NCI-H2227 (cell line): Measurements from ENCODE around the gene FLT1.

ENCODE experiments used
- DNase-seq: peaks from one replicate; lab custom pipeline; 2025; ENCODE audit not compliant: unreplicated experiment; lab: John Stamatoyannopoulos, UW

FLT1 gene

DNA sequence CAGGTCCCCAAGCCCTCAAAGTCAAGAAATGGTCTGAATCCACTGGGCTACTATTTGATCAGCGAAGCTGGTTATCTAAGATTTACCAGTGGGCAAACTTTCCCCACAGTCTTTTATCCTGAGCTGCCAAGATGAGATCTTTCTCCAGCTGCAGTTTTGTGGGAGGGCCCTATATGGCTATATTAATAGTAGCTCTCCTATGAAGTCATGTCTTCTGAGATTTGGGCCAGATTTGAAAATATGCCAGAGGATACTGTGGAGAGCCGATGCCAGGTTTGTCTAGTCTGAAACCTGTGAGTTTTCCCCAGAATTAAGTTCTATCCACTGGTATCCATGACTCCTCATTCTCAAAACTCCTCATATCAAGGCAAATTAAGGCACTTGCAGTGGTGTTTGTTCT is 173.2 kb downstream of the FLT1 start:
- no peak for DNase-seq

DNA sequence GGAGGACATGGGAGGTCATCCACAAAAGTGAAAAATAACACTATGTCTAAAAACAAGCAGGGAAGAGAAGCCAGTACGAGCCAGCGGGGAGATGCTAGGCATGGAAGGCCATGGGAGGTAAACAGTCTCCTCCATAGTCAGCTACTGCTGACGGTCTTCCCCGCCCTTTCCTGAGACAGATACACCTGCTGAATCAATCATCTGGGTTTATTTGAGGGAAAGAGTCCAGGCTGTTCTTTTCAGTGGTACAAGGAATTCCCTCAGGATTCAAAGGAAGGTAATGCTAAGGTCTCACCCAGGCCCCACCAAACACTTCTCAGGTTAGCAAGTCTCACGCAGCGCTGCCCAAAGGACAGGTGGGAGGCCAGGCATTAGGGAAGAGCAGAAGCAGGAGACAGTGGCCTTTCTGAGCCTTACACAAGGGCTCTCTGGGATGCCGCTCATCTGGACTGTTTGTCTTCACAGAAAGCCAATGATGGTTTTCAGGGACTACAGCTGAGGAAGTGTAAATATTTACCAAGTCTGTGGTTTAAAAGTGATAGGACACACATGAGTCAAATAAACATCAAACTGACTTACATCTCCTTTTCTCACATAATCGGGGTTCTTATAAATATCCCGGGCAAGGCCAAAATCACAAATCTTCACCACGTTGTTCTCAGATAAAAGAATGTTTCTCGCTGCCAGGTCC is 173.9 kb downstream of the FLT1 start:
- no peak for DNase-seq

- no peak for DNase-seq
Measured at GRCh38 chr13:28320209-28320608, 174.7 kb downstream of the FLT1 start.

DNA sequence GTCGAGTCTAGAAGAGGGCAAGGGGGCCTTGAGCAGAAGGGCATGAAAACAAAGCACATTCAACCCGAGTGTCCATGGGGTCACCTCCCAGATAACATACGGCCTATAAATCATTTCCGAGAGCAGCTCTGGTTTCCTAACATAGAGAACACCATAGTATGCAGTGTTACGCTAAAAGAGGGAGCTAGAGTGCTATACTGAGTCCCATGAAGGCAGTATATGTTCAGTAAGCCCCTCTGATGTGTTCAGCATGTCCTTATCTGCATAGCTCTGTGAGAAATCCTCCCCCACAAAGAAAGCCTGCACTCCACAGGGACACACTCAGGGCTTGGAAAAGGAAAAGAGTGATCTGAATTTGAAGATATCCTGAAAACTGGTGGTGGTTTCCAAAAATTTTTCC is 175.4 kb downstream of the FLT1 start:
- DNase-seq, result no peak

- no peak for DNase-seq
Measured at GRCh38 chr13:28318496-28318895, 176.4 kb downstream of the FLT1 start.

DNA sequence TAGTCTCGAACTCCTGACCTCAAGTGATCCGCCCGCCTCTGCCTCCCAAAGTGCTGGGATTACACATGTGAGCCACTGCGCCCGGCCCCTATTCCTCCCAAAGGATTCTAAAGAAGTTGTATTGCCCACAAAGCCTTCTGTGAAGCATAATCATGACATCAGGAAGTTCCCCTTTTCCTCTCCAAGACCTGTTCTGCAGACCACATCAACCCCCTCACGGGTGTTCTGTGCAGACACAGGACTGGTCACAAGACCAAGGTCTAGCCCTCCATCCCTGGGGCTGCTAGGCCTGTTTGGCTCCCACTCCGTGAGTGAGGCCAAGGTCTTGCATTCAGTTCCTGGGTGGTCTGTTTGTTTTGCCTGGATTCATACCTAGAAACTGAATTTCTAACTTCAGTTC is 178.1 kb downstream of the FLT1 start:
- DNase-seq, result no peak

DNA sequence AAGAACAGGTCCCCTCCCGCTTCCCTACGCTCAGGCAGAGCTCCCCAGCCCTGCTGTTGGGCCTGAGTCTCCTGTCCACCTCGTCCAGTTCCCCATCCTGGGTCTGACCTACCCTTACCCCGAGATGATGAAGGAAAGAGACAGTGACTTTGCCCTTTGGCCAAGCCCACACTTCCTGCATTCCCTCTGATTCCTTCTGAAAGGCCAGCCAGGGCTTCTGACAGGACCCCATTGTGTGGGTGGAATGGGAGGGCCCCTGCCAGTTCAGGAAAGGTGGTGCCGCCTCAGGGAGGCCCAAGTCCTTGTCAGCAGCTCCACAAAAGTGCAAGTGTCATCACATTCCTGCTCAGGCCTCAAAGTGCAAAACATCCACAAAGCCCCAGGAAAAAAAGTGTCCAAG is 178.8 kb downstream of the FLT1 start:
- no peak for DNase-seq

DNA sequence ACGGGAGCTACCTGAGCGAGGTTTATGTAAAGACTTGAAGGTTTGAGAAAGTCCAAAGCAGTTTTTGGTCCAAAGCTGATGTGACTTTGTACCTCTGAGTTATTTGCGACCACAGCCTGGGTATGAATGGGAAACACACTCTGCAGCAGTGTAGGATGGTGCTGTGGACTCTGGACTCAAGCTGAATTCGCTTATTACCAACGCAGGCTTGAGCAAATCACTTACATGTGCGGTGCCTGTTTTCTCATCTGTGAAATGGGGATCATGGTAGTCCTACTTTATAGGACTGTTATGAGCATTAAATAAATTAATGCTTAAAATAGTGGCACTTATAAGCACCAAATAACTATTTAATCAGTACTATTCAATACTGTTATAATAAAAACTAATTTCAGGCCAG is 180.0 kb downstream of the FLT1 start:
- no peak for DNase-seq

GRCh38 chr13:28313579-28313978 is 181.3 kb downstream of the FLT1 start:
- DNase-seq, result no peak

DNA sequence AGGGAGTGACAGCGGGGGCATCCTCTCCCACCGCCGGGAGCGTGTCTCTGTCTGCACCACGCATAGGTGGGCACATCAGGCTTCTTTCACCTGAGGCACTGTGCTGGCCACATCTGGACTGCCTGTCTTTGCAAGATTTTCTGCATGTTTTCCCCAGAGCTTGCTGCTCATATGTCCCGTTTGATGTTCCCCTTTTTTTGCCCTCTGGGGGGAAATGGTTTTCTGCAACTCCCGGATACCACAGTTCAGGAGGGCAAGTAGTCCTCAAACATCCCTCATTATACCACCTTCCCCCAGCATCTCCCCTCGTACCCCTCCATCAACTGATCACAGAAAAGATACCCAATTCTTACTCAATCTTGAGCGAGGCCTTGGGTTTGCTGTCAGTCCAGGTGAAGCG is 188.6 kb downstream of the FLT1 start:
- no peak for DNase-seq

GRCh38 chr13:28301839-28302238 is 193.1 kb downstream of the FLT1 start:
- no peak for DNase-seq

GRCh38 chr13:28299916-28300315 is 195.0 kb downstream of the FLT1 start:
- DNase-seq, result no peak

DNA sequence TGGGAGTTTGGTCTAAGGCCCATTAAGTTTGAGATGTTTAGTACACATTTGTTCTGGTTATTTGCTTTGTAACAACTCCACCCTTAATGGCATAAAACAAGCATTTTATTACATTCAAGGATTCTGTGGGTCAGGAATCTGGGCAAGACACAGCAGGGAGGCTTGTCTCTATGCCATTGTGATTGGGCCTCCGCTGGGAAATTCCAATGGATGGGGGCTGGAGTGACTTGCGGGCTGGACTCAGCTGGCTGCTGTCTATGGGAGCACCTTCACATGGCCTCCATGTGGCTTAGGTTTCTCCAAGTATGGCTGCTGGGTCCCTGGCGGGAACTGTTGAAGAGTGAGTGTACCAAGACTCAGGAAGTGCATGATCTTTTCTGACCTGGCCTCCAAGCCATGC is 197.6 kb downstream of the FLT1 start:
- DNase-seq, result no peak

DNA sequence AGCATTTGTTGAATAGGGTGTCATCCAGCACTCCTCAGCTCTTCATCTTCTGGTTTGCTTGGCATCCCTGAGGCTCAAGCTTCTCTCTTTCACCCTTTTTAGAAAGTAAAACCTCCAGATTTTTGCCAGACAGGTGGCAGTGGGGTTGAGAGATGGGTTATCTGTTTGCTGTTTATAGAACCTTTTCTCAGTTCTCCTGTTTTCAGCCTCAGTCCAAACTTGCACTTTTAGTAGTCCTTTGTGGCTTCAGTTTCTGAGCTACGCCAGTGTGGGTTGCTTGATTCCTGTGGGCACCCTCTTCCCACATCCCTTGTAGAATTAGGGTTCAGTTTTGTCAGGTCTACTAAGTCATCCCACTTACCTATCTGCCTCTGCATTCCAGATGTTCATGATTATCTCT is 208.7 kb downstream of the FLT1 start:
- no peak for DNase-seq

DNA sequence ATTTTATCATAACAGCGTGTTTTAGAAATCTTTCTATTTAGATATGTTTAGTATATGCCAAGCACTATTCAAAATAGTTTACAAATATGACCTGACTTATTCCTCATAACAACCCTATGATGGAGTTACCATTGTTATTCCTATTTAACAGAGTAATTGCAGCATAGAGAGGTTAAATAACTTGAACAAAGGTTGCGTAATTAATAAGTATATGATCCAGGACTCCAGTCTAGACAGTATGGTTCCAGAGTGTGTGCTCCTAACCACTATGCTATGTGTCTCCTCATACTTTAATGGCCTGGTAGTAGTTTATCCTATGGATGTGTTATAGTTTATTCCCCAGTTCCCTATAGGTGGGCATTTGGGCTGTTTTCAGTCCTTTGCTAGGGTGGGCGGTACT is 211.3 kb downstream of the FLT1 start:
- no peak for DNase-seq

GRCh38 chr13:28282451-28282850 is 212.5 kb downstream of the FLT1 start:
- DNase-seq, result no peak

DNA sequence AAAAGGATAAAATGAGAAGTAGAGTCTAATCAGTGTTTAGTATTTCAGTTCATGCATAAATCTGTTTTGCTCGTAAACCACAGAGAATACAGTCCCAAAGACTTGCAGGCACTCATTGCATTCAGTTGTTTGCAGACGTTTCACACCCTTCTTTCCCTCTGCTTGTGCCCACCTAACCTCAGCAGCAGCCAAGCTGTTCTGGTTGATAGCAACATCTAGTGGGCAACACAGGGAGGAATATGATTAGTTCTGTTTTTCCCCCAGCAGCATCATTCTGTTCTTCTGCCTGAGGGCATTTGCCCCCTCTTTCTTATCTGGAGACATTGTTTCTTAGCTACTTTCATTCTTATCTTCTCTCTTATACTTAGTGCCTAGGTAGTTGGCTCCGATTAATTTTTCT is 221.0 kb downstream of the FLT1 start:
- no peak for DNase-seq

GRCh38 chr13:28271056-28271840 is 223.7 kb downstream of the FLT1 start:
- DNase-seq, result no peak

DNA sequence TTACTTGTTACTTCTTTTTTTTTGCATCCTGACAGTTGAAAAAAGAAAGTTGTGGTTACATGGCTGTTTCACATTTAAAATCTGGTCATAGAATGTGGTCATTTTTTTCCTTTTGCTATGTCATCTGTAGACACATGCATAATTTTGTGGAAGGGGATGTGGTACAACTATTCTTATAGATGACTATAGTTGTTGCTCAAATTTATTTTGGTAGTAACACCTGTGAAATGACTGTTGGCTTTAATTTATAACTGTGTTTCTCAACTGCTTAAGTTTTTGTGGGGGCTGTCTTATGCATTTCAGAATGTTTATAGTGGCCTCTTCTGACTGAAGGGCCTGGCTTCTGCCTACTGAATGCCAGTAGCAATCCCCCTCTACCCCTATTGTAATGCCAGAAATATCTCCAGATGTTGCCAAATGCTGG is 226.1 kb downstream of the FLT1 start:
- no peak for DNase-seq

- DNase-seq, result no peak
Measured at GRCh38 chr13:28267497-28267896, 227.4 kb downstream of the FLT1 start.

- no peak for DNase-seq
Measured at GRCh38 chr13:28258417-28258816, 236.5 kb downstream of the FLT1 start.

DNA sequence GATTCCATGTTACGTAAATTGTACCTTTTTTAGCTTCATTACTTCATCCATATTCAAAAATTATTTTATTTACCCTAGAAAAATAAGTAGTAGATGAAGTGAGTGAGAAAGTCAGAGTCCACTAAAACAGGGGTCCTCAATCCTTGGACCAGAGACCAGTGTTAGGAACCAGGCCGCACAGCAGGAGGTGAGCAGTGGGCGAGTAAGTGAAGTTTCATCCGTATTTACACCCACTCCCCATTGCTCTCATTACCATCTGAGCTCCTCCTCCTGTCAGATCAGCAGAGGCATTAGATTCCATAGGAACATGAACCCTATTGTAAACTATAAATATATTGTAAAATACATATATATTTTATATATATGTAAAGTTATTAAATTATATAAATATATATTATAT is 237.6 kb downstream of the FLT1 start:
- DNase-seq, result no peak

DNA sequence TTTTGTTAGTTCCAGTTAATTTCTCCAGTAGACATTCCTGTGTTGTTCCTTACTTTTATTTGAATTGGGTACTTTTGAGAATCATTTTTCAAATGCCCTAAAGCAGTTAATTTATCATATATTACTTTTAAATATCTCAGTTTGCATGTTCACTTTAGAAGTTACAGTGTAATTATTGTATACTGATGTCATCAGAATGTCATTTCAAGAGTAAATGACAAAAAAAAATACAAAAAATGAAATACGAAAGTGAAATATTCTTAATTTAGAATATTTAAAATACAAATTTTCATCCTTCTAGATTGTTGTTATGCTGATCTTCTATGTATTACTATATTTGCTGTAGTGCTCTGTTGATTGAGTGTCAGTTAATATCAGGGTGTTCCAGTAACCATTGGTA is 242.4 kb downstream of the FLT1 start:
- no peak for DNase-seq
